Measurements from ENCODE around the gene DDX27. TPM values are rescaled to one million over a fixed set of nuclear protein-coding genes. Genes with fewer than 3 reads are reported as not detected.

Gene DDX27
- total RNA-seq, 1 donor from 2014 or later: 30.5 TPM

DNA sequence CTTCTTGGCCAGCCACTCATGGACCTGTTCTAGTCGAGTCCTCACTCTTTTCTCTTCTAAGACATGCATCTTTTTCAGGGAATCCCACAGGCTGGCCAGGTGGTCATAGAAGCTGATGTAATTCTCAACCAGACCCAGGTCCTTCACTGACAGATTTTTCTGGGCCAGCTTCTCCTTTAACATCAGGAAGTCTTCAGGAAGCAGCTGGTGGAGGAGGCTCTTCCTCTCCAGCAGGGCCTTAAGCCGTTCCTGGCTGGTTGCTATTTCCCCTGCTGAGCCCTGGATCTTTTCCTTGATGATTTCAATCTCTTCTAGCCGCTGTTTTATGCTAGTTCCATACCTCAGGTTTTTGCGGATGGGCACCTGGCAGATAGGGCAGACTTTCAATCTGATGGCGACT is 28.6 kb downstream of the DDX27 start:
- Mint-ChIP-seq H3K4me1 (ENCODE audit: unreplicated experiment) (no peaks in the 10 kb centered on the region), H3K27me3 (ENCODE audit: unreplicated experiment) (no peaks in the 10 kb centered on the region), H3K36me3 (ENCODE audit: unreplicated experiment) (peaks cover 42% of the 10 kb centered on the region), H3K9me3 (ENCODE audit: unreplicated experiment) (no peaks in the 10 kb centered on the region), H3K27ac (ENCODE audit: unreplicated experiment) (no peak overlapping the region), H3K4me3 (ENCODE audit: unreplicated experiment) (no peak overlapping the region)
- TF ChIP-seq, protein P1, sequence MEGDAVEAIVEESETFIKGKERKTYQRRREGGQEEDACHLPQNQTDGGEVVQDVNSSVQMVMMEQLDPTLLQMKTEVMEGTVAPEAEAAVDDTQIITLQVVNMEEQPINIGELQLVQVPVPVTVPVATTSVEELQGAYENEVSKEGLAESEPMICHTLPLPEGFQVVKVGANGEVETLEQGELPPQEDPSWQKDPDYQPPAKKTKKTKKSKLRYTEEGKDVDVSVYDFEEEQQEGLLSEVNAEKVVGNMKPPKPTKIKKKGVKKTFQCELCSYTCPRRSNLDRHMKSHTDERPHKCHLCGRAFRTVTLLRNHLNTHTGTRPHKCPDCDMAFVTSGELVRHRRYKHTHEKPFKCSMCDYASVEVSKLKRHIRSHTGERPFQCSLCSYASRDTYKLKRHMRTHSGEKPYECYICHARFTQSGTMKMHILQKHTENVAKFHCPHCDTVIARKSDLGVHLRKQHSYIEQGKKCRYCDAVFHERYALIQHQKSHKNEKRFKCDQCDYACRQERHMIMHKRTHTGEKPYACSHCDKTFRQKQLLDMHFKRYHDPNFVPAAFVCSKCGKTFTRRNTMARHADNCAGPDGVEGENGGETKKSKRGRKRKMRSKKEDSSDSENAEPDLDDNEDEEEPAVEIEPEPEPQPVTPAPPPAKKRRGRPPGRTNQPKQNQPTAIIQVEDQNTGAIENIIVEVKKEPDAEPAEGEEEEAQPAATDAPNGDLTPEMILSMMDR (IDR thresholded peaks at IDR 0.05): no peak
- DNase-seq (ENCODE audit: extremely low spot score, unreplicated experiment): no peak

DNA sequence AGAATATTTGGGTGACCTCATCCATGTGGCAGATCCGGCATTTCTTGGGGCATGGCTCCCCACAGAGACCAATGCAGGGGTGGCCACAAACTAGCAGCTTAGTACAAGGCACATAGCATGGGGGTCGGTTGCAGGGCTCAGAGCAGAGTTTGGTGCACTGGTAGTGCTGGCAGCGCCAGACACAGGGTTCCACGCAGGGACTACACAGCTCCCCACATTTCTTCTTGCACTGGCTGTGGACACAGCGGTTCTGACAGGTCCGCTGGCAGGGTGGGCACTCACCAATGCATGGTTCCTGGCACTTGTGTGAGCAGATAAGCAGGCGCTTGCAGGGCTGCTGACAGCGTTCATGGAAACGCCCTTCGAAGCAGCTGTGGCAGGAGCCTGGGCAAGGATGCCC is 29.1 kb downstream of the DDX27 start:
- no peaks in the 10 kb centered on the region for H3K9me3 Mint-ChIP-seq (ENCODE audit: unreplicated experiment)

DNA sequence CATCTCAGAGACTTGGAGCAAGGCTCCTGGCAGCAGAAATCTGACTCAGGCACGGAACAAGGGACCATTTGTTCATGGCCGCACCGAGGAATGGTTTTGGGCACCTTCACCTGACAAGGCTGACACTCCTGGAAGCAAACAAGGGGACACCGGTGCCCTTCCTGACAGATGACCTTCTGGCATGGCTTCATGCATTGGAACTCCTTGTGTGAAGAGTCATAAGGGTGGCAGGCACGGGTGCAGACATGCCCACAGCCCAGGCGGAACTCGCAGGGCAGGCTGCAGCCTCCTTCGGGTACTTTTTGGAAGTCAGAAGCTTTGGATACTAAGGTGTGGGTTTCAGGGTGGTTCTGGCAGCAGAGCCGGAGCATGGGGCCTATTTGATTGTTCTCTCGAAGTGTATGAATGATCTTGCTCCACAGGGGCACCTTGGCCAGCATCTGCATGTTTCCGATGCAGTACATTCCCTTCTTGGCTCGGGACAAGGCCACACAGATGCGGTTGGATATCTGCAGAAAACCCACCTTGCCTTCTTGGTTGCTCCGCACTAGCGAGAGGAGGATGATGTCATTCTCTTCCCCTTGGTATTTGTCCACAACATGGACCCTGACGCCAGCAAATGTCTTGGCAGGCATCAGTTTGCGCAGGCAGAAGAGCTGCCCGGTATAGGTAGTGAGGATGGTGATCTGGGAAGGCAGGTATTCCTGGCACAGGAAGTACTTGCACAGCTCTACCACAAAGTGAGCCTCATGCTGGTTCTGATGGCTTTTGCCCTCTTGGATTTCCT is 29.9 kb downstream of the DDX27 start:
- no peaks in the 10 kb centered on the region for H3K27me3 Mint-ChIP-seq (ENCODE audit: unreplicated experiment)
- H3K9me3 Mint-ChIP-seq (ENCODE audit: unreplicated experiment): no peaks in the 10 kb centered on the region
- peaks cover 44% of the 10 kb centered on the region for H3K36me3 Mint-ChIP-seq (ENCODE audit: unreplicated experiment)
- TF ChIP-seq, protein P1 (IDR thresholded peaks at IDR 0.05): no peak
- H3K27ac Mint-ChIP-seq (ENCODE audit: unreplicated experiment): no peak overlapping the region
- no peaks in the 10 kb centered on the region for H3K4me1 Mint-ChIP-seq (ENCODE audit: unreplicated experiment)
- no peak for DNase-seq (ENCODE audit: extremely low spot score, unreplicated experiment)
- no peak overlapping the region for H3K4me3 Mint-ChIP-seq (ENCODE audit: unreplicated experiment)

More for the DNA sequence above, 29.1 kb downstream of the DDX27 start:
- no peak overlapping the region for H3K4me3 Mint-ChIP-seq (ENCODE audit: unreplicated experiment)
- H3K27me3 Mint-ChIP-seq (ENCODE audit: unreplicated experiment): no peaks in the 10 kb centered on the region
- peaks cover 46% of the 10 kb centered on the region for H3K36me3 Mint-ChIP-seq (ENCODE audit: unreplicated experiment)
- TF ChIP-seq, protein P1 (IDR thresholded peaks at IDR 0.05): no peak
- no peak overlapping the region for H3K27ac Mint-ChIP-seq (ENCODE audit: unreplicated experiment)
- H3K4me1 Mint-ChIP-seq (ENCODE audit: unreplicated experiment): no peaks in the 10 kb centered on the region
- DNase-seq (ENCODE audit: extremely low spot score, unreplicated experiment): no peak

- H3K27me3 Mint-ChIP-seq (ENCODE audit: unreplicated experiment): no peaks in the 10 kb centered on the region
- TF ChIP-seq, protein P1 (IDR thresholded peaks at IDR 0.05): no peak
- no peaks in the 10 kb centered on the region for H3K9me3 Mint-ChIP-seq (ENCODE audit: unreplicated experiment)
- H3K36me3 Mint-ChIP-seq (ENCODE audit: unreplicated experiment): peaks cover 58% of the 10 kb centered on the region
- H3K27ac Mint-ChIP-seq (ENCODE audit: unreplicated experiment): no peak overlapping the region
- H3K4me3 Mint-ChIP-seq (ENCODE audit: unreplicated experiment): no peak overlapping the region
- no peaks in the 10 kb centered on the region for H3K4me1 Mint-ChIP-seq (ENCODE audit: unreplicated experiment)
- DNase-seq (ENCODE audit: extremely low spot score, unreplicated experiment): no peak
Observed at GRCh38 chr20:49252556-49253350, 33.5 kb downstream of the DDX27 start.

DNA sequence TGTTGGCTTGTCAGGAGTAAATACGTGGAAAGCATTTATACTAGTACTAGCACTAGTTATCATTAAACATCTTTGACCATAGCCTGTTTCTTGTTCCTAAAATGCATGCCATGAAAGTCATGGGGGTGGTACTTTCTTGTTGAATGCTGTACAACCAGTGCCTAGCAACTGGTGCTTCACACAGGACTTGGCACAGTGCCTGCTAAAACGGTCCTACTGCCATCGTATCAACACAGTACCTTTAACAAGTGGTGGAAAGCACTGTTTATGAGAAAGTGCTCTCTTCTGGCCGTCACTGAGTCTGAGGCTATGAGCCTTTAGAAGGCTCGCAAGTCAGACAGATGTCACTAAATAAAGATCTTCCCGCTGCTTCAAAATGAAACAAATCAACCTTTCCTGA is 37.0 kb downstream of the DDX27 start:
- Mint-ChIP-seq H3K36me3 (ENCODE audit: unreplicated experiment) (peaks cover 60% of the 10 kb centered on the region), H3K9me3 (ENCODE audit: unreplicated experiment) (no peaks in the 10 kb centered on the region), H3K4me1 (ENCODE audit: unreplicated experiment) (no peaks in the 10 kb centered on the region), H3K27me3 (ENCODE audit: unreplicated experiment) (no peaks in the 10 kb centered on the region), H3K27ac (ENCODE audit: unreplicated experiment) (no peak overlapping the region), H3K4me3 (ENCODE audit: unreplicated experiment) (no peak overlapping the region)
- no peak for DNase-seq (ENCODE audit: extremely low spot score, unreplicated experiment)
- TF ChIP-seq, protein P1 (IDR thresholded peaks at IDR 0.05): no peak

Measured in osteocyte (in vitro differentiated cells).